ENCODE results near the gene FGFBP2.

The FGFBP2 gene

GRCh38 chr4:15968551-15969300, 5.8 kb upstream of the FGFBP2 start:
- no peak for DNase-seq (ENCODE audit: low read depth in 2 of 2, low spot score in 1 of 2)

GRCh38 chr4:15965325-15965724, 2.4 kb upstream of the FGFBP2 start:
- no peak for DNase-seq (ENCODE audit: low read depth in 2 of 2, low spot score in 1 of 2)

DNA sequence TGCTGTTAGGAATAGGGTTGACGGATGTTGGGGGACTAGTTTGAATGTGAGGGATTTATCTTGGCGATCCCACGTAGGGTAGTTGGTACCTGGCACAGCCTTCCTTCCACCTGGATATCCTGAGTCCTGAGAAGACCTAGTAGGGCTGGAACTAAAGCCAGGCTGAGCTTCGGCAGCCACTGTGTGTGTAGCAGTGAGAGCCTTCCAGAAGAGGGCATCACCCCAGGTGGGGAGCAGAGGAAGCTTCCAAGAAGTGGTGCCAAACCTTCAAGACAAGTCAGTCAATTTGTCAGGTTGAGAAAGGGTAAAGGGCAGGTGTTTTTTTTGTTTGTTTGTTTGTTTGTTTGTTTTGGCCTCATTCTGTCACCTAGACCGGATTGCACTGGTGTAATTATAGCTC, 1.2 kb upstream of the FGFBP2 start:
- no peak for DNase-seq (ENCODE audit: low read depth in 2 of 2, low spot score in 1 of 2)

DNA sequence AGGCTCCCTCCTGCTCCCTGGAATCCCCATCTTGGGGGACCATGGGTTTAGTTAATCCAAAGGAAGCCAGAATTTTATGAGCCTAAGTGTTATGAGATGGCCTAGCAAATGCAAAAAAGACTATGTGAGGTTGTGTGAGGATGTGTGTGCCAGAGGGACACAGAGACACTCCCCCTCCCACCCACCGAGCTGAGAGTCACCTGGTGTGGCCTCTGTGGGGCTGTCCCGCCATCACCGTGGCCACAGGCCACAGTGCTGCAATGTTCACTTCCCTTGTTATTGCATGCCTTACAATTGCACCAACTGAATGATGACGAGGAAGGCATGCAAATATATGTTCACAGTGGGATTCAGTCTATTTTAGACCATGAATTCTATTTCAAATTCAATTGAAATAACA, 601 bp upstream of the FGFBP2 start:
- DNase-seq (ENCODE audit: low read depth in 2 of 2, low spot score in 1 of 2): peak in 1 of 2 donors; percentile 22

DNA sequence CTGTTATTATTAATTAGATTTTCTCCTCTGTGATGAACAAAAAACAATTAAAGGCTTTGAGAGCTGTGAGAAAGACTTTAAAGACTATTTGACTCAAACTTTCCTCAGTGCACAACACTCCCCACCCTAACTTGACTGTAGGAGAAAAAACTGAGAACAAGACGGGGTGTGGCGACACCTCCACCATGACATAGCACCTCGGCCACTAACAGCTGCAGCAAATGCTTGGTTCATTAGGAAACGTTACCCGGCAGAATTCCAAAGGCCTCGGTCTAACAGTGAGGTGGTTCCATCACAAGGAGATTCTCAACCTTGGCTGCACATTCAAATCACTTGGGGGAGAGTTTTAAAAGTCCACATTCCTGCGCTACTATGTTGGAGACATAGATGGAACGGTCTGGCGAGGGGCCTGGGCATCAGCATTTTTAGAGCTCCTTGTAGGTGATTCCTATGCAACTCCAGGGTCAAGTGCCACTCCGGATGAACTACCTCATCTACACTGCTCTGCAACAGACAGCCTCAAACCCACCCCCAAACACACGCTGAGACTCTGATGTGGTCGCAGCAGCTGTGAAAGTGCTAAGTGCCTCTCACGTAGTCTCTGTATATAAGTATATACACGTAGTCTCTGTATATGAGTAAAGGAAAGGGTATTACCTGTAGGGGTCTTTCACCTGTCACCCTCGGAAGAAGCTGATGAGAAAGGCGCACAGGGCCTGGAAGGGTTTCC, 1.0 kb downstream of the FGFBP2 start:
- no peak for DNase-seq (ENCODE audit: low read depth in 2 of 2, low spot score in 1 of 2)

DNA sequence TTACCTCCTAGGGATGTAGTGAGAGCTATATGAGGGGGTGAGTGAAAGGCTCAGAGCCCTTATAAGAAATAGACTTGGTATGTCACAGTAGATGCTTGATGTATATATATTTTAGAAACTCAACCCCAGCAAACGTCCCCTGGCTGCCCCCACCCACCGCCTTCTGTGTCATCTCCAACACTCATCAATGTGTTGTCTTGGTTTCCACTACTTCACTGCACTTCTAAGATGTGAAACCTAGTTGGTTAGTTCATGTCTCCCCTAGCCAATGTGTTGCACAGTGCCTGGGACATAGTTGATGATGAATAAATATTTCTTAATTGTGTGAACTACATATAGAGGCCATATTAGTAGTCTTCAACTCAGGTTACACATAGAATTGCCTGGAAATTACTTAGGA, 4.4 kb downstream of the FGFBP2 start:
- no peak for DNase-seq (ENCODE audit: low read depth in 2 of 2, low spot score in 1 of 2)

- DNase-seq (ENCODE audit: low read depth in 2 of 2, low spot score in 1 of 2): peak in 1 of 2 donors; percentile 55
Observed at GRCh38 chr4:15956179-15956850, 6.7 kb downstream of the FGFBP2 start.

GRCh38 chr4:15955670-15956069, 7.3 kb downstream of the FGFBP2 start:
- no peak for DNase-seq (ENCODE audit: low read depth in 2 of 2, low spot score in 1 of 2)

DNA sequence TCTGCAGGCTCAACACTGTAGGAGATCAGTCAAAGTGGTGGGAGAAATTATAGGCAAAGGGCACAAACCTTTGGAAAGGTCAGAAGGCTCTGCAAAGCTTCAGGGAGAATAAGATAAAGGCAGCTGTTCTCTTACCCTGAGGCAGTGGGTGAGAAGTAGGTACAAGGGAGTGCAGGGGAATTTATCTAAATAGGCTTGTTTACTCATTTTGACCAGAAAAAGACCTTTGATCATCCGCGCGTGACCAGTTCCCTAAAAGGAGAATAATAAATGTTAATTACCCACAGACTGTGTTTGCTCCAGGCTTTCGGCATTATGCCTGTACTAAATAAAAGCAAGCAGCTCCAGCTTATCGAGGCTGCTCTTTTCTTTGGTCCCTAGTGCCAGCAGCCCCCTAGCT, 9.3 kb downstream of the FGFBP2 start:
- no peak for DNase-seq (ENCODE audit: low read depth in 2 of 2, low spot score in 1 of 2)

GRCh38 chr4:15951781-15952180, 11.2 kb downstream of the FGFBP2 start:
- no peak for DNase-seq (ENCODE audit: low read depth in 2 of 2, low spot score in 1 of 2)

GRCh38 chr4:15948826-15949225, 14.1 kb downstream of the FGFBP2 start:
- no peak for DNase-seq (ENCODE audit: low read depth in 2 of 2, low spot score in 1 of 2)

DNA sequence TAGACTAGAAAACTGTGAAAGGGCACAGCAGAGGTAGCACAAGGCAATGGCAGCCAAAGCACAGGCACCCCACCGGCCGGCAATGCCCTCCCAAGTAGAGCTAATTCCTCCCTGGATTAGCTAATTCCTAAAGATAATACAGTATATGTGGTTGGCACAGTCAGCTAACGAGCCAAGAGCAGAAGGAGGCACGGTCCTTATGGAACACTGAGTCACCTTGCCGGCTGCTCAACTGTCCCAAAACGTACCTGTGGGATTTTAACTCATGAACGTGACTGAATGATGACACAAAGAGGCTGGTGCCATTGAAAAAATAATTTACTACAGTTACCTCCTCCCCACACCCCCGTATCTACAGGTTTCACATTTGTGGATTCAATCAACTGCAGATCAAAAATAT, 15.3 kb downstream of the FGFBP2 start:
- no peak for DNase-seq (ENCODE audit: low read depth in 2 of 2, low spot score in 1 of 2)

DNA sequence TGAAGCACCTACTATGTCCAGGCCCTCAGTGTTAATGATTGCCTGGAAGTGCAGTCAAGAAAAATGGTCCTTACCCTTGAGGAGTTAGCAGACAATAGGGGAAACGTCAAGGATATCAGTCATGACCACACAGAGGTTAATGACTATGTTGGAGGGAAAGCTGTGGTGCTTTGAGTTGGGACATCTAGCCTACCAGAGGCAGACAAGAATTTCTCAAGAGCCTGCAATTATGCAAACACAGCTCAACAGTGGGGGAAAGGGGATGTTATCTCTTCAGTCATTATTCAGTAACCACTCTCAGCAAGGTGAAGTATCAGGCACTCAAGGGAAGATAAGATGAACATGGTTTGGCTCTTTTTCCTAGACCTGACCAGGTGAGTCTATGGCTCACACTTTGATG, 17.5 kb downstream of the FGFBP2 start:
- no peak for DNase-seq (ENCODE audit: low read depth in 2 of 2, low spot score in 1 of 2)

DNA sequence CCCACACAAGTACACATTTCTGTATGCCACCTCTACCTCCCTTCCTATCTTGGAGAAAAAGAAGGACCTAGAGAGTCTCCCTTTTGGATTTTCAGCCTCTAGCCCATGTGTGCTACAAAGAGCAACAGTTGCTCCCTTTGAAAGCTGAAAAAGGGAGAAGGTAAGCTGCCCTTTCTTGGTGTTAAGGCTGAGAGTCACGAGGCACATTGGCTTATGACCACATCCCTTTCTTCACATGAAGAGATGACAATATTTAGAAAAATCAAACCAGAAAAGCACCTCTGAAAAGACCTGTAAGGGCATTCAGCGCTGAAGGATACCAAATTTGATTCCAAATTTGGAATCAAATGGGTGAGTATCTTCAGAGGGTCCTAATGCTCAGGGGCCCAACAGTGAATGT, 18.1 kb downstream of the FGFBP2 start:
- DNase-seq (ENCODE audit: low read depth in 2 of 2, low spot score in 1 of 2): no peak

DNA sequence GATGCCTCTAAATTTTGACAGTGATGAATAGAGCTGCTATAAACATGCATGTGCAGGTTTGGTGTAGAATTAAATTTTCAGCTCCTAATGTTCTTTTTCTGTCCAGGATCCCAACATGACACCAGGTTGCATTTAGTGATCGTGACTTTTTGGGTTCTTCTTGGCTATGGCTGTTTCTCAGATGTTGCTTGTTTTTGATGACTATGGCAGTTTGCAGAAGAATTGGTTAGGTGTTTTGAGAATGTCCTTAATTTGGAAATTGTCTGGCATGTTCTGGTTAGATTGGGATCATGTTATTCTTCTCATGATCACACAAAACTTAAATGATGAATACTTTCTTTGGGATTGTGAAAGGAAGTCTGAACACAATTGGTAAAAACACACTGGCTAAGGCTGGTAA, 20.7 kb downstream of the FGFBP2 start:
- DNase-seq (ENCODE audit: low read depth in 2 of 2, low spot score in 1 of 2): no peak

DNA sequence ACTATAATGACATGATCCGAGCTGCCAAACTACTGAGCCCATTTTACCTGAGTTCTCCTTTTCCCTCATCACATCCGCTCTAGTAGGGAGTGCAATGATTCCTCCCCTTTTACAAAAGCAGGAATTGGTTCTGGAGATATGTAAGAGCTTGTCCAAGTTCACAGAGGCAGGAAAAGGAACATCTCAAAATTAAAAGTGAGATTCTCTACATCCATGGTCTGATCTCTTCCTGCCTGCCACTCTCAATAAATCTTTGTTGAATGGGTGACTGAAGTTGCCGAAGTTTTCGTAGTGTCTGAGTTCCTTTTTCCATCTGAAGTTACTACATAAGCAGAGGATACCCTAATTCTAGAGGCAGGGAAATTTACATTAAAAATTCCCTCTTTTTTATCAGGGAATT, 24.3 kb downstream of the FGFBP2 start, which contains the start of gene FGFBP1:
FGFBP1 (minus strand) TSS at position 101 of the 400 bp plus-strand sequence. CDS start 2,108 bp downstream, outside the sequence.
- DNase-seq (ENCODE audit: low read depth in 2 of 2, low spot score in 1 of 2): no peak

- DNase-seq (ENCODE audit: low read depth in 2 of 2, low spot score in 1 of 2): no peak
Observed at GRCh38 chr4:15938182-15938581, 24.8 kb downstream of the FGFBP2 start.

DNA sequence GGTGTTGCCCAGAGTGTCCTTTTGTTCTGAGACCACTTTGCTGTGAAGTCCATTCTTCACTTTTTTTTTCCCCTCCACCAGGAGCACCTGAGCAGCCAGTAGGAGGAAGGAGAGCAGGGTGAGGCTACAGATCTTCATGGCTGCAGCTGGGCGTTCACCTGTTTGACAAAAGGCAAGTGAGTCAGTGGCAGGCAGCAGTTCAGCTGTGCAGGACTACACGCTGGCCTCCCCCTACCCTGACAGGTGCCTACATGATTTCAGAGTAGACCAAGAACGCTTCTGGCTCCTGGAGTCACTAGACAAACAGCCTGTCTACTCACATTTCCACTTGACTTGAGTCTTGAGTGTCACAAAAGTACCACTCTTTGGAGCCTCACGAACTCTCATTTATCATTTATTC, 26.5 kb downstream of the FGFBP2 start:
- no peak for DNase-seq (ENCODE audit: low read depth in 2 of 2, low spot score in 1 of 2)

- no peak for DNase-seq (ENCODE audit: low read depth in 2 of 2, low spot score in 1 of 2)
Observed at GRCh38 chr4:15935504-15936402, 27.2 kb downstream of the FGFBP2 start.

DNA sequence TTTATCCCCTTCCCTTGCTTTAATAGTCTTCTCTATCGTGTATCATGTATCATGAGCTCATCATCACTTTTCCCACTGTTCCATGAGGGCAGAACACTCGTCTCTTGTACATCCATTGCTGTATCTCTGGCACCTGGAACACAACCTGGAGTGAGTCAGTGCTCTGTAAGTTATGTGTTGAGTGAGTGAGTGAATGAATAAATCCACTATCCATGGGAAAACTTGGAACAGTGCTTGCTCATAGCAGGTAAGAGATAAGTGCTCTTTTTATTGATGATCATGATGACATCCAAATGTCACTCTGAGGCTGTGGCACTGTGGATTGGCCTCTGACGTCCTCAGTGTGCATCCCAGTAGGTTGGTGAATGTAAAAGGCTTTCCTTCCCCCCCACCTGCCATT, 28.7 kb downstream of the FGFBP2 start:
- DNase-seq (ENCODE audit: low read depth in 2 of 2, low spot score in 1 of 2): no peak

Data from stimulated activated CD8-positive, alpha-beta memory T cell treated with anti-CD3 and anti-CD28 coated beads, Interleukin-4, amount 100 ng/mL, for 1 hour (primary cell).